Measurements from ENCODE around the gene SPAG8. TPM values are rescaled to one million over a fixed set of nuclear protein-coding genes. Genes with fewer than 3 reads are reported as not detected.

SPAG8 gene
- total and polyA plus RNA-seq, 2 experiments from 2014 or later = 0.10 to 0.63 TPM

- H3K79me2 ChIP-seq = peaks cover 2% of the 10 kb centered on the region
- peak within 1 kb of the TSS; percentile 56 for H3K4me3 ChIP-seq
- no peaks in the 10 kb centered on the region for H3K27me3 ChIP-seq
- WGBS (ENCODE audit: low lambda C conversion rate, missing lambda C conversion rate) = under 1% methylated on average over 49 of the region's 52 CpGs
- no peaks in the 10 kb centered on the region for H4K20me1 ChIP-seq (ENCODE audit: insufficient read depth, poor library complexity, severe bottlenecking)
- no peaks in the 10 kb centered on the region for H3K36me3 ChIP-seq (replicated peaks; ENCODE audit: insufficient read depth, low read depth)
- peak within 1 kb of the TSS; percentile 72 for H2AFZ ChIP-seq
- no peaks in the 10 kb centered on the region for H3K9me2 ChIP-seq (replicated peaks; ENCODE audit: insufficient read depth)
- H3K27ac ChIP-seq = peak within 1 kb of the TSS; percentile 91
- peaks cover 10% of the 10 kb centered on the region for H3K4me1 ChIP-seq (ENCODE audit: insufficient read depth)
- peak within 1 kb of the TSS; percentile 77 for H3K4me2 ChIP-seq
- peak; percentile 98 for DNase-seq (ENCODE audit: low spot score)
- TF ChIP-seq EZH2 (IDR thresholded peaks at IDR 0.05; ENCODE audit: borderline replicate concordance) = no peak
- no peak for TF ChIP-seq EZH2phosphoT487 (IDR thresholded peaks at IDR 0.05; ENCODE audit: low read depth, severe bottlenecking, unreplicated experiment)
- TF ChIP-seq CTCF (IDR thresholded peaks at IDR 0.05; ENCODE audit: poor library complexity) = no peak
- H3K9me3 ChIP-seq (ENCODE audit: low read depth) = no peaks in the 10 kb centered on the region
Observed at GRCh38 chr9:35814841-35815543, 2.9 kb upstream of the SPAG8 start, which contains the start of gene HINT2. Gene HINT2, minus strand, starts transcription at chr9:35815042. Its CDS starts 63 bp downstream, at chr9:35814979.

GRCh38 chr9:35814106-35814840, 2.2 kb upstream of the SPAG8 start:
- H4K20me1 ChIP-seq (ENCODE audit: insufficient read depth, poor library complexity, severe bottlenecking) = no peaks in the 10 kb centered on the region
- no peaks in the 10 kb centered on the region for H3K27me3 ChIP-seq
- peaks cover 10% of the 10 kb centered on the region for H3K4me1 ChIP-seq (ENCODE audit: insufficient read depth)
- no peaks in the 10 kb centered on the region for H3K9me2 ChIP-seq (replicated peaks; ENCODE audit: insufficient read depth)
- H3K36me3 ChIP-seq (replicated peaks; ENCODE audit: insufficient read depth, low read depth) = no peaks in the 10 kb centered on the region
- peak overlapping the region; percentile 57 for H2AFZ ChIP-seq
- peaks cover 2% of the 10 kb centered on the region for H3K79me2 ChIP-seq
- peak; percentile 80 for DNase-seq (ENCODE audit: low spot score)
- WGBS (ENCODE audit: low lambda C conversion rate, missing lambda C conversion rate) = 11% methylated on average over 27 of the region's 29 CpGs
- peak overlapping the region; percentile 56 for H3K4me3 ChIP-seq
- peak overlapping the region; percentile 77 for H3K4me2 ChIP-seq
- peak overlapping the region; percentile 91 for H3K27ac ChIP-seq
- H3K9me3 ChIP-seq (ENCODE audit: low read depth) = no peaks in the 10 kb centered on the region
- no peak for TF ChIP-seq EZH2phosphoT487 (IDR thresholded peaks at IDR 0.05; ENCODE audit: low read depth, severe bottlenecking, unreplicated experiment)
- TF ChIP-seq CTCF (IDR thresholded peaks at IDR 0.05; ENCODE audit: poor library complexity) = peak; percentile 35

- Histone ChIP-seq H3K27me3 (no peaks in the 10 kb centered on the region), H4K20me1 (ENCODE audit: insufficient read depth, poor library complexity, severe bottlenecking) (no peaks in the 10 kb centered on the region), H3K27ac (peak overlapping the region; percentile 91), H3K79me2 (peaks cover 2% of the 10 kb centered on the region), H2AFZ (no peak overlapping the region), H3K4me2 (peak overlapping the region; percentile 77), H3K4me1 (ENCODE audit: insufficient read depth) (peaks cover 10% of the 10 kb centered on the region), H3K36me3 (replicated peaks; ENCODE audit: insufficient read depth, low read depth) (no peaks in the 10 kb centered on the region), H3K9me2 (replicated peaks; ENCODE audit: insufficient read depth) (no peaks in the 10 kb centered on the region), H3K9me3 (ENCODE audit: low read depth) (no peaks in the 10 kb centered on the region), H3K4me3 (no peak overlapping the region)
- WGBS (ENCODE audit: low lambda C conversion rate, missing lambda C conversion rate) = 82% methylated on average over 10 of the region's 10 CpGs
- DNase-seq (ENCODE audit: low spot score) = peak; percentile 56
- peak; percentile 27 for TF ChIP-seq CTCF (IDR thresholded peaks at IDR 0.05; ENCODE audit: poor library complexity)
- TF ChIP-seq EZH2phosphoT487 (IDR thresholded peaks at IDR 0.05; ENCODE audit: low read depth, severe bottlenecking, unreplicated experiment) = no peak
- TF ChIP-seq EZH2 (IDR thresholded peaks at IDR 0.05; ENCODE audit: borderline replicate concordance) = no peak
Observed at GRCh38 chr9:35813434-35814105, 1.5 kb upstream of the SPAG8 start.
